IMR-90 (cell line): ENCODE results near the gene TNS3. TPM values are rescaled to one million over a fixed set of nuclear protein-coding genes. Genes with fewer than 3 reads are reported as not detected.

ENCODE experiments used
- ATAC-seq: fragments of 200-7000 bp; cut with Tn5 transposase; 2 replicates; pipeline ENCODE4 v1.9.1; 2020; ENCODE audit warnings: low read depth, mild to moderate bottlenecking, moderate library complexity
- BruUV-seq: library from RNA; stranded (reverse); fragments of 400-500 nt; replicated peaks from 2 replicates; lab custom pipeline; 2021; lab: Mats Ljungman, UMichigan
- CTCF ChIA-PET: fragments of 300-600 bp; formaldehyde crosslinking; extraction: SDS; loops from one replicate; lab custom pipeline; 2021; ENCODE audit warnings: antibody characterized with exemption; lab: Yijun Ruan, JAX
- POLR2A ChIA-PET: fragments of 300-600 bp; sonication (Branson Sonifier 250); formaldehyde crosslinking; loops from one replicate; lab custom pipeline; 2022; ENCODE audit warnings: antibody characterized with exemption; ENCODE audit not compliant: unreplicated experiment; lab: Charles Lee
- DNase-seq: peaks from one replicate; pipeline ENCODE4 v3.0.0; 2013
- H2AFZ ChIP-seq: replicated peaks from 2 replicates; pipeline ENCODE3; 2013; ENCODE audit warnings: low read length, mild to moderate bottlenecking; ENCODE audit not compliant: poor library complexity
- H2AK5ac ChIP-seq: 2 replicates; pipeline ENCODE4 v1.6.1; 2013; ENCODE audit warnings: low read depth, low read length, inconsistent platforms
- H2AK9ac ChIP-seq: replicated peaks from 2 replicates; pipeline ENCODE3; 2013; ENCODE audit warnings: mild to moderate bottlenecking, low read depth, low read length, moderate library complexity; ENCODE audit not compliant: poor library complexity
- H2BK120ac ChIP-seq: 2 replicates; pipeline ENCODE4 v1.6.1; 2013; ENCODE audit warnings: low read depth, low read length, inconsistent platforms
- H2BK15ac ChIP-seq: 3 replicates; pipeline ENCODE4 v1.6.1; 2013; ENCODE audit warnings: low read depth, low read length, inconsistent platforms
- H2BK20ac ChIP-seq: 2 replicates; pipeline ENCODE4 v1.6.1; 2013; ENCODE audit warnings: low read depth, mild to moderate bottlenecking, inconsistent platforms, low read length, moderate library complexity
- H2BK5ac ChIP-seq: 2 replicates; pipeline ENCODE4 v1.6.1; 2013; ENCODE audit warnings: mild to moderate bottlenecking, low read depth, low read length, inconsistent platforms; ENCODE audit not compliant: poor library complexity, severe bottlenecking
- H3K14ac ChIP-seq: replicated peaks from 2 replicates; pipeline ENCODE4 v1.6.1; 2013; ENCODE audit warnings: low read depth, low read length, inconsistent platforms
- H3K18ac ChIP-seq: 2 replicates; pipeline ENCODE4 v1.6.1; 2013; ENCODE audit warnings: low read depth, low read length, control low read depth
- H3K23ac ChIP-seq: 2 replicates; pipeline ENCODE4 v1.6.1; 2013; ENCODE audit warnings: low read depth, low read length, inconsistent platforms
- H3K27ac ChIP-seq: 2 replicates; pipeline ENCODE4 v1.5.1; 2013; ENCODE audit warnings: mild to moderate bottlenecking, control low read depth, low read length; ENCODE audit not compliant: insufficient read depth
- H3K27me3 ChIP-seq: 2 replicates; pipeline ENCODE4 v1.6.1; 2013; ENCODE audit warnings: low read length; ENCODE audit not compliant: control insufficient read depth, insufficient read depth
- H3K36me3 ChIP-seq: 2 replicates; pipeline ENCODE4 v1.6.1; 2013; ENCODE audit warnings: low read length, mixed read lengths; ENCODE audit not compliant: control insufficient read depth, insufficient read depth
- H3K4ac ChIP-seq: 2 replicates; pipeline ENCODE4 v1.6.1; 2013; ENCODE audit warnings: low read depth, low read length, inconsistent platforms
- H3K4me1 ChIP-seq: 2 replicates; pipeline ENCODE4 v1.6.1; 2013; ENCODE audit warnings: low read length, mixed read lengths; ENCODE audit not compliant: control insufficient read depth, insufficient read depth
- H3K4me2 ChIP-seq: 2 replicates; pipeline ENCODE4 v1.6.1; 2013; ENCODE audit warnings: low read depth, mild to moderate bottlenecking, control low read depth, low read length, moderate library complexity
- H3K4me3 ChIP-seq: 2 replicates; pipeline ENCODE4 v1.5.1; 2013; ENCODE audit warnings: low read depth, mild to moderate bottlenecking, control low read depth, low read length, moderate library complexity; ENCODE audit not compliant: insufficient read depth
- H3K56ac ChIP-seq: 2 replicates; pipeline ENCODE4 v1.6.1; 2013; ENCODE audit warnings: low read length, inconsistent platforms; ENCODE audit not compliant: insufficient read depth; ENCODE audit errors: extremely low read depth
- H3K79me1 ChIP-seq, 2 experiments: 2 replicates each; pipeline ENCODE4 v1.6.1; 2013; ENCODE audit warnings: low read length in 2 of 2, inconsistent platforms in 1 of 2, low read depth in 1 of 2
- H3K9ac ChIP-seq: 2 replicates; pipeline ENCODE4 v1.6.1; 2013; ENCODE audit warnings: low read depth, low read length, control low read depth
- H3K9me1 ChIP-seq: 2 replicates; pipeline ENCODE4 v1.6.1; 2013; ENCODE audit warnings: low read length, inconsistent platforms; ENCODE audit not compliant: insufficient read depth
- H3K9me3 ChIP-seq: 2 replicates; pipeline ENCODE4 v1.6.1; 2013; ENCODE audit warnings: low read length; ENCODE audit not compliant: control insufficient read depth, insufficient read depth
- H4K20me1 ChIP-seq: 2 replicates; pipeline ENCODE4 v1.6.1; 2013; ENCODE audit warnings: low read length, inconsistent platforms; ENCODE audit not compliant: insufficient read depth
- H4K5ac ChIP-seq: 2 replicates; pipeline ENCODE4 v1.6.1; 2013; ENCODE audit warnings: mild to moderate bottlenecking, low read depth, low read length, control low read depth
- H4K8ac ChIP-seq, 2 experiments: 2 replicates each; pipeline ENCODE4 v1.6.1; 2013; ENCODE audit warnings: low read depth in 2 of 2, low read length in 2 of 2, control low read depth in 1 of 2, inconsistent platforms in 1 of 2
- H4K91ac ChIP-seq: 2 replicates; pipeline ENCODE4 v1.6.1; 2013; ENCODE audit warnings: low read depth, low read length, inconsistent platforms; ENCODE audit not compliant: insufficient read depth
- BHLHE40 ChIP-seq: fragments of 150-350 bp; IDR thresholded peaks from 2 replicates; pipeline ENCODE4 v1.6.1; 2016; ENCODE audit warnings: mild to moderate bottlenecking, low read depth, low read length
- CHD1 ChIP-seq: IDR thresholded peaks from 2 replicates; pipeline ENCODE4 v1.6.1; 2012; ENCODE audit warnings: low read depth, low read length, improper control_type of control experiment
- MAFK ChIP-seq: IDR thresholded peaks from 2 replicates; pipeline ENCODE4 v1.6.1; 2012; ENCODE audit warnings: low read depth, low read length, improper control_type of control experiment
- MAZ ChIP-seq: IDR thresholded peaks from 2 replicates; pipeline ENCODE4 v1.6.1; 2012; ENCODE audit warnings: low read depth, mild to moderate bottlenecking, low read length, improper control_type of control experiment, moderate library complexity, borderline replicate concordance
- MXI1 ChIP-seq: IDR thresholded peaks from 2 replicates; pipeline ENCODE4 v1.6.1; 2012; ENCODE audit warnings: low read depth, mild to moderate bottlenecking, low read length, moderate library complexity, borderline replicate concordance
- NFE2L2 ChIP-seq: fragments of 150-350 bp; IDR thresholded peaks from 2 replicates; pipeline ENCODE4 v1.6.1; 2016; ENCODE audit warnings: low read depth, mild to moderate bottlenecking, low read length
- POLR2A ChIP-seq: IDR thresholded peaks from 2 replicates; pipeline ENCODE4 v1.6.1; 2012; ENCODE audit warnings: mild to moderate bottlenecking, low read depth, low read length
- RAD21 ChIP-seq: IDR thresholded peaks from 2 replicates; pipeline ENCODE4 v1.6.1; 2012; ENCODE audit warnings: low read length, improper control_type of control experiment
- RFX5 ChIP-seq: IDR thresholded peaks from 2 replicates; pipeline ENCODE4 v1.8.0; 2012; ENCODE audit warnings: low read depth, mild to moderate bottlenecking, low read length, moderate library complexity
- WGBS, 2 experiments: methylation state at CpG; one replicate each; pipeline versions ENCODE4 v1.1.5 to v1.1.7; 2013; ENCODE audit warnings: missing lambda C conversion rate in 2 of 2; ENCODE audit not compliant: insufficient read length in 1 of 2; ENCODE audit errors: extremely low coverage in 2 of 2; 5-methylcytosine and 5-hydroxymethylcytosine counted together
- dilution Hi-C: fragments of 300-500 bp; cut with HindIII; formaldehyde crosslinking; loops from one replicate; pipeline ENCODE4 v1.14.3; 2018; ENCODE audit warnings: low sequenced_read_pairs; ENCODE audit not compliant: unreplicated experiment
- in situ Hi-C: fragments of 300-500 bp; cut with MboI; formaldehyde crosslinking; loops from 3 replicates; pipeline ENCODE4 v1.14.3; 2019; ENCODE audit warnings: low sequenced_read_pairs, inconsistent platforms, mixed read lengths
- intact Hi-C: fragments of 100-400 bp; cut with micrococcal nuclease; formaldehyde crosslinking; loops from 2 replicates; pipeline ENCODE4 v1.10.0; 2022
- polyA plus RNA-seq, 3 experiments: library from polyadenylated mRNA; depleted of rRNA; stranded (reverse); fragments of >200 nt; gene quantifications; 2 replicates each; pipeline ENCODE4 v1.2.3, GENCODE V29; 2012; ENCODE audit warnings: low replicate concordance in 1 of 3
- total RNA-seq: library from RNA; depleted of rRNA; stranded (reverse); fragments of >200 nt; gene quantifications from 2 replicates; pipeline ENCODE4 v1.2.3, GENCODE V29; 2012
- TF ChIP-seq, protein P1 (sequence below): conservative IDR thresholded peaks from 2 replicates; pipeline ENCODE4 v1.5.1; 2012; ENCODE audit warnings: mild to moderate bottlenecking, low read depth, low read length, improper control_type of control experiment
- TF ChIP-seq, protein P2 (sequence below): fragments of 150-350 bp; IDR thresholded peaks from 2 replicates; pipeline ENCODE4 v1.6.1; 2016; ENCODE audit warnings: low read depth, mild to moderate bottlenecking, low read length, moderate library complexity, borderline replicate concordance
- TF ChIP-seq, protein P3 (sequence below): fragments of 150-350 bp; IDR thresholded peaks from 2 replicates; pipeline ENCODE4 v1.6.1; 2017; ENCODE audit warnings: mild to moderate bottlenecking, antibody characterized with exemption, low read length, low read depth

Gene TNS3
- total and polyA plus RNA-seq, 2 of the 4 experiments (the other 2 are of a cell fraction), result 64.3 to 79.2 TPM

DNA sequence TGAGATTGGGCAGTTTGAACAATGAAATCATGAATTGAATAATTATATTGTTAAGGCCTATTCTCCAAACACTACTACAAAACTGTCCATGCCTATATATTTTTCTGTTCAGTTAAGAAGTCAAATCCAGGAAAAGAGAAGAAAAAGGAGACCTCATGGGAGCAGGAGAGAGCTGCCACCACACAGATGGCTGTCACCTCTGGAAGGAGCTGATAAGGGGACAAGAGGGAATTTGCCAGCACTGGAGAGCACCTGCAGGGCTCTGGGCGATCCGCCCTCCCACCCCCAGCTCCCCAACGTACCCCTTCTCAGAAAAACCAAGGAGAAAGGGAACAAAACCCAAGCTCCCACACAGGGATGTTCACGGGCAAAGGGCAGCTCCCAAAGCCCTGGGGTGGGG lies 227.8 kb downstream of the TNS3 start:
- ATAC-seq (no peak), DNase-seq (no peak)
- no peaks in the 10 kb centered on the region for H3K4me1 ChIP-seq
- H3K27ac ChIP-seq, result no peak overlapping the region
- no peak overlapping the region for H3K4ac ChIP-seq
- ChIA-PET CTCF (no interaction called here), POLR2A (no interaction called here)
- peaks cover 36% of the 10 kb centered on the region for H3K9me1 ChIP-seq
- no peak overlapping the region for H3K56ac ChIP-seq
- H2BK5ac ChIP-seq, result no peak overlapping the region
- TF ChIP-seq MAZ, result no peak
- TF ChIP-seq, protein P1, sequence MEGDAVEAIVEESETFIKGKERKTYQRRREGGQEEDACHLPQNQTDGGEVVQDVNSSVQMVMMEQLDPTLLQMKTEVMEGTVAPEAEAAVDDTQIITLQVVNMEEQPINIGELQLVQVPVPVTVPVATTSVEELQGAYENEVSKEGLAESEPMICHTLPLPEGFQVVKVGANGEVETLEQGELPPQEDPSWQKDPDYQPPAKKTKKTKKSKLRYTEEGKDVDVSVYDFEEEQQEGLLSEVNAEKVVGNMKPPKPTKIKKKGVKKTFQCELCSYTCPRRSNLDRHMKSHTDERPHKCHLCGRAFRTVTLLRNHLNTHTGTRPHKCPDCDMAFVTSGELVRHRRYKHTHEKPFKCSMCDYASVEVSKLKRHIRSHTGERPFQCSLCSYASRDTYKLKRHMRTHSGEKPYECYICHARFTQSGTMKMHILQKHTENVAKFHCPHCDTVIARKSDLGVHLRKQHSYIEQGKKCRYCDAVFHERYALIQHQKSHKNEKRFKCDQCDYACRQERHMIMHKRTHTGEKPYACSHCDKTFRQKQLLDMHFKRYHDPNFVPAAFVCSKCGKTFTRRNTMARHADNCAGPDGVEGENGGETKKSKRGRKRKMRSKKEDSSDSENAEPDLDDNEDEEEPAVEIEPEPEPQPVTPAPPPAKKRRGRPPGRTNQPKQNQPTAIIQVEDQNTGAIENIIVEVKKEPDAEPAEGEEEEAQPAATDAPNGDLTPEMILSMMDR, result no peak
- TF ChIP-seq, protein P2, sequence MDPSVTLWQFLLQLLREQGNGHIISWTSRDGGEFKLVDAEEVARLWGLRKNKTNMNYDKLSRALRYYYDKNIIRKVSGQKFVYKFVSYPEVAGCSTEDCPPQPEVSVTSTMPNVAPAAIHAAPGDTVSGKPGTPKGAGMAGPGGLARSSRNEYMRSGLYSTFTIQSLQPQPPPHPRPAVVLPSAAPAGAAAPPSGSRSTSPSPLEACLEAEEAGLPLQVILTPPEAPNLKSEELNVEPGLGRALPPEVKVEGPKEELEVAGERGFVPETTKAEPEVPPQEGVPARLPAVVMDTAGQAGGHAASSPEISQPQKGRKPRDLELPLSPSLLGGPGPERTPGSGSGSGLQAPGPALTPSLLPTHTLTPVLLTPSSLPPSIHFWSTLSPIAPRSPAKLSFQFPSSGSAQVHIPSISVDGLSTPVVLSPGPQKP, result no peak
- no peak for TF ChIP-seq NFE2L2
- no peak for TF ChIP-seq MXI1
- no peak for TF ChIP-seq CHD1
- no peak for TF ChIP-seq BHLHE40
- TF ChIP-seq, protein P3, sequence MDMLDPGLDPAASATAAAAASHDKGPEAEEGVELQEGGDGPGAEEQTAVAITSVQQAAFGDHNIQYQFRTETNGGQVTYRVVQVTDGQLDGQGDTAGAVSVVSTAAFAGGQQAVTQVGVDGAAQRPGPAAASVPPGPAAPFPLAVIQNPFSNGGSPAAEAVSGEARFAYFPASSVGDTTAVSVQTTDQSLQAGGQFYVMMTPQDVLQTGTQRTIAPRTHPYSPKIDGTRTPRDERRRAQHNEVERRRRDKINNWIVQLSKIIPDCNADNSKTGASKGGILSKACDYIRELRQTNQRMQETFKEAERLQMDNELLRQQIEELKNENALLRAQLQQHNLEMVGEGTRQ, result no peak
- TF ChIP-seq RAD21, result no peak
- no peak for TF ChIP-seq MAFK
- no peak for TF ChIP-seq POLR2A
- no peak for TF ChIP-seq RFX5
- no peak overlapping the region for H3K14ac ChIP-seq
- peaks cover 50 to 96% of the 10 kb centered on the region in 2 experiments for H3K79me1 ChIP-seq
- H3K9ac ChIP-seq, result no peak overlapping the region
- H4K20me1 ChIP-seq, result peaks cover 95% of the 10 kb centered on the region
- H3K27me3 ChIP-seq, result no peaks in the 10 kb centered on the region
- H3K36me3 ChIP-seq, result peaks cover 22% of the 10 kb centered on the region
- no peak overlapping the region for H2AFZ ChIP-seq
- no peak overlapping the region for H2AK5ac ChIP-seq
- WGBS, 2 experiments, result no CpG with 5 or more reads among the region's 4 CpGs
- H3K9me3 ChIP-seq, result no peaks in the 10 kb centered on the region
- no peak overlapping the region for H3K4me3 ChIP-seq
- dilution Hi-C loops, result no loop called here
- H4K8ac ChIP-seq, result no peak overlapping the region
- no peak overlapping the region for H4K91ac ChIP-seq
- in situ Hi-C loops, result no loop called here
- H3K23ac ChIP-seq, result no peak overlapping the region
- H2AK9ac ChIP-seq, result no peak overlapping the region
- H3K4me2 ChIP-seq, result no peak overlapping the region
- H3K18ac ChIP-seq, result no peak overlapping the region
- no peak overlapping the region for H2BK120ac ChIP-seq
- H2BK20ac ChIP-seq, result no peak overlapping the region
- no peak overlapping the region for H2BK15ac ChIP-seq
- intact Hi-C loops, result no loop called here
- no peak overlapping the region for H4K5ac ChIP-seq
- BruUV-seq, result no TSS peak
